Measurements from ENCODE around the gene DCLK1. TPM values are rescaled to one million over a fixed set of nuclear protein-coding genes. Genes with fewer than 3 reads are reported as not detected.

Gene DCLK1
- total RNA-seq, 1 donor from 2014 or later: not detected

- TF ChIP-seq CTCF (IDR thresholded peaks at IDR 0.05): no peak
- ATAC-seq (ENCODE audit: low read depth): no peak
- intact Hi-C loops (cut with micrococcal nuclease): no loop called here
- Mint-ChIP-seq H3K36me3 (ENCODE audit: low read depth) (no peaks in the 10 kb centered on the region), H3K27ac (no peak overlapping the region), H3K4me1 (no peaks in the 10 kb centered on the region), H3K9me3 (no peaks in the 10 kb centered on the region), H3K4me3 (no peak overlapping the region), H3K27me3 (no peaks in the 10 kb centered on the region)
- no peak for DNase-seq
- POLR2A ChIA-PET: no interaction called here
- CTCF ChIA-PET: no interaction called here
Observed at GRCh38 chr13:36038785-36039555, 92.2 kb downstream of the DCLK1 start.

- POLR2A ChIA-PET: no interaction called here
- no peaks in the 10 kb centered on the region for H3K27me3 Mint-ChIP-seq
Observed at GRCh38 chr13:36033035-36033434, 98.1 kb downstream of the DCLK1 start.

GRCh38 chr13:36031490-36031889, 99.7 kb downstream of the DCLK1 start:
- ATAC-seq (ENCODE audit: low read depth) (no peak), DNase-seq (no peak)
- H3K4me1 Mint-ChIP-seq: no peaks in the 10 kb centered on the region
- no peak overlapping the region for H3K4me3 Mint-ChIP-seq
- ChIA-PET CTCF (no interaction called here), POLR2A (no interaction called here)
- TF ChIP-seq CTCF (IDR thresholded peaks at IDR 0.05): no peak
- H3K27me3 Mint-ChIP-seq: no peaks in the 10 kb centered on the region
- H3K27ac Mint-ChIP-seq: no peak overlapping the region
- intact Hi-C loops (cut with micrococcal nuclease): no loop called here
- H3K36me3 Mint-ChIP-seq (ENCODE audit: low read depth): no peaks in the 10 kb centered on the region
- peaks cover 2% of the 10 kb centered on the region for H3K9me3 Mint-ChIP-seq

More at GRCh38 chr13:36033035-36033434, 98.1 kb downstream of the DCLK1 start:
- no peaks in the 10 kb centered on the region for H3K4me1 Mint-ChIP-seq
- intact Hi-C loops (cut with micrococcal nuclease): no loop called here
- no peak overlapping the region for H3K4me3 Mint-ChIP-seq
- CTCF ChIA-PET: no interaction called here
- H3K9me3 Mint-ChIP-seq: peaks cover 2% of the 10 kb centered on the region
- TF ChIP-seq CTCF (IDR thresholded peaks at IDR 0.05): no peak
- ATAC-seq (ENCODE audit: low read depth) (no peak), DNase-seq (no peak)
- H3K27ac Mint-ChIP-seq: no peak overlapping the region
- no peaks in the 10 kb centered on the region for H3K36me3 Mint-ChIP-seq (ENCODE audit: low read depth)

- intact Hi-C loops (cut with micrococcal nuclease): no loop called here
- DNase-seq (no peak), ATAC-seq (ENCODE audit: low read depth) (no peak)
- POLR2A ChIA-PET: no interaction called here
- TF ChIP-seq CTCF (IDR thresholded peaks at IDR 0.05): no peak
- H3K4me3 Mint-ChIP-seq: no peak overlapping the region
- H3K27me3 Mint-ChIP-seq: no peaks in the 10 kb centered on the region
- no peaks in the 10 kb centered on the region for H3K36me3 Mint-ChIP-seq (ENCODE audit: low read depth)
- CTCF ChIA-PET: no interaction called here
- H3K27ac Mint-ChIP-seq: no peak overlapping the region
- peaks cover 2% of the 10 kb centered on the region for H3K9me3 Mint-ChIP-seq
- H3K4me1 Mint-ChIP-seq: no peaks in the 10 kb centered on the region
Observed at GRCh38 chr13:36030670-36031331, 100.4 kb downstream of the DCLK1 start.

GRCh38 chr13:36029166-36029565, 102.0 kb downstream of the DCLK1 start:
- intact Hi-C loops (cut with micrococcal nuclease): no loop called here
- ChIA-PET CTCF (no interaction called here), POLR2A (no interaction called here)
- DNase-seq (no peak), ATAC-seq (ENCODE audit: low read depth) (no peak)
- TF ChIP-seq CTCF (IDR thresholded peaks at IDR 0.05): no peak
- Mint-ChIP-seq H3K4me3 (no peak overlapping the region), H3K27me3 (no peaks in the 10 kb centered on the region), H3K36me3 (ENCODE audit: low read depth) (no peaks in the 10 kb centered on the region), H3K4me1 (no peaks in the 10 kb centered on the region), H3K9me3 (peaks cover 2% of the 10 kb centered on the region), H3K27ac (no peak overlapping the region)

Data from activated B cell treated with CpG ODN at 0.5 μM for 24 hours (primary cell).